Hematopoietic multipotent progenitor cell treated with erythropoietin and hydrocortisone succinate and interleukin-3 and kit ligand, for 6 days (in vitro differentiated cells): ENCODE data around the gene DEFB110.
A peak's percentile ranks its signal among the peaks of the same experiment; 100 is the strongest.

Experiments used
- DNase-seq: peaks from one replicate; pipeline ENCODE4 v3.0.0-alpha.2; 2015

The DEFB110 gene

DNA sequence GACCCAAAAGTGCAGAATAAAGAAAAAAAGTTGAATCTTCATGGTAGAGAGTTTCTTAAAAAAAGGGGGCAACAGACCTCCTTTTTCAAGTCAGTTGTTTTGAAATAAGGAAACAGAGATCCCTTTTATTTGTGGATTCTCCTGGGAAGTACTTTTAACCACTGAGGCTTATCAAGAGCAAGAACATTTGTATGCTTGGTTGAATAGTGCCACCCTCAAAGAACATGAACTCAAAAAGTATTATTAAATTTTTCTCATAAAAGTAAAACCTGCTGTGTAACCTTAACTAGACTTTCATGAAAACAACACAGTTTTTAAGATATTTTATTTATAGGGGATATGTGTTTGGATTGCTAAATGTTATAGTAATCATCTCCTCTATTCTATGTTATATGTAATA is at the start of gene DEFB110:
DEFB110 (minus strand) TSS at position 101 of the 400 bp plus-strand sequence; CDS start at position 42, 59 bp downstream.
- no peak for DNase-seq

DNA sequence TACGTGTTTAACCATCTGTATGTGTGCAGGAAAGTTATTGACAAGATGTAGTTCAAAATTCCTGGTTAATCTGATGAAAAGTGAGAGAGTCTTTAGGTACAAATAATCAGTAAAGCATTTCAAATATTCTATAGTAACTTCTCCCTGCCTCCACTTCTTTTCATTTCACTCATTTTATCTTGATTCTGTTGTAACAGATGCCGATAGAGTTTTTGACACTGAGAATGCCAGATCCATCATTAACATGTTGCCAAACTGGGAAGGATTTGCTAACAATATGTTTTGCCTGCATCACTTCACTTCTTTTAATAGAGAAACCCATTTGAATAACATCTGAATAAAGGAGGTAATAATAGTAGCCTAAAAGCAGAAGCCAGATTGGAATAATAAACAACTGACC is 48.3 kb upstream of the DEFB110 start:
- DNase-seq = no peak

DNA sequence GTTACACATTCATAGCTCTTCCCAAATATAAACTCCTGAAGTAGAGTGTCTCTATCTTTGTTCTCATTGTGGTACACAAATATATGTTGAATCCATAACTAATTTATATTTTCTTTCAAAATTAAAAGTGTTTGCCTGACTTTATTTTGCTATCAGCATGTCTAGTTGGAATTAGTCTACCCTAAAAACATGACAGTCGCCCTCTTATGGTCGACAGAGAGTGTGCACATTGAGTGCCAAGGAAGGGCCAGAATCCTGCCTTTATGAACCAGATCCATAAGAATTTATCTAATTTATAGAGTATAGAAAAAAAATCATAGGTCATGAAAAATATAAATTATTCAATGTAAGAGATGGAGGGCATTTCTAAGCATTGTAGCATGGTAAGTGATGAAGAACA is 40.3 kb upstream of the DEFB110 start:
- peak; percentile 11 for DNase-seq

DNA sequence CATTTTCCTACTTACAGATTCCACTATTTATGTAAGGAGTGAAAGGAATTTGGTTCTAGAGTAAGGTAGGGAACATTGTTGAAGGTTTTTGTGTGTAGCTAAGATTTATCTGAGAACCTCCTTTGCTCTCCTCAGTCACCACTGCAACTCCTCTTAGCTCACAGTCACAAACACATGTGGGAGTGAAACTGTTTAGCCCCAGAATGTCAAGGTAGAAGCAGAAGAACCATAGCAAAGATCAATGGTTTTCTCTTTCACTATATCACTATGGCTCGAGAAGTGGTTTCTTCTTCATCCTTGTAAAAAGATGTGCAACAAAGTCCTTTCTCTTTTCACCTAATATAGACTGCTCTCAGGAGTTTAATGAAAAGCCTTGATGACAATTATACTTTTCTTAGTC is 34.4 kb upstream of the DEFB110 start:
- no peak for DNase-seq

DNA sequence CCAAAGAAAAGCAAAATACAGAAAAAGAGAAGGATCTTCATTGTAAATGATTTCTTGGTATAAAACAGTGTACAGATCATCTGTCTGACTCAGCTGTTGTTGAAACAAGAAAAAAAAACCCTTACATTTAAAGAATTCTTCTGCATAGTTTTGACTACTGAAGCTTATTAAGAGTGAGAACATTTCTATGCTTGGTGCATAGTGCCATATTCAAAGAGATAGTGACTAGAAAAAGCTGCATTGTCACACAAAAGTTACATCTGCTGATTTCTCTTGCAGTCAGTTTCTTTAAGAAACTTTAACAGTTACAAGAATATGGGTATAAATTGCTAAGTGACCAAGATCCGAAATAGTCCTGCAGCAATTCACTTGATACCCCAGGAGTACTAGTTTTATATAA is 28.0 kb upstream of the DEFB110 start, which contains the start of gene DEFB112:
DEFB112 (minus strand) TSS at position 101 of the 400 bp plus-strand sequence; CDS start at position 41, 60 bp downstream.
- no peak for DNase-seq

DNA sequence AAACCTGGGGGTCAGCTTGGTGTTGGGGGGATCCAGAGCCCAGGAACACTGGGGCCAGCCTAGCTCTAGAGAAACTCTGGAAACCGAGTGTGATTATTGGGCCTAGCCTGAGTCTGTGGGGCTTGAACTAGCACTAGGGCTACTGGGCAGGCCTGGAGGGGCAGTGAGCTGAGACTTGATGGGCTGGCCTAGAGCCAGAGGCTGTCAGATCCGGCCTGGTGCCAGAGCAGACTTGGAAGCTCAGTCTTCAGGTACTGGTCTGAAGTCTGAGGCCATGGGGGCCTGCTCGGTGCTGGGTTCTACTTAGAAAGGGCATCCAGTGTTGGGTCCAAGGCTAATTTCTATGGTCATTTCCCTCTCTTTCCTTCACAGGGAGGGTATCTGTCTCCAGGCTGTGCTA is 25.2 kb upstream of the DEFB110 start:
- DNase-seq = no peak

DNA sequence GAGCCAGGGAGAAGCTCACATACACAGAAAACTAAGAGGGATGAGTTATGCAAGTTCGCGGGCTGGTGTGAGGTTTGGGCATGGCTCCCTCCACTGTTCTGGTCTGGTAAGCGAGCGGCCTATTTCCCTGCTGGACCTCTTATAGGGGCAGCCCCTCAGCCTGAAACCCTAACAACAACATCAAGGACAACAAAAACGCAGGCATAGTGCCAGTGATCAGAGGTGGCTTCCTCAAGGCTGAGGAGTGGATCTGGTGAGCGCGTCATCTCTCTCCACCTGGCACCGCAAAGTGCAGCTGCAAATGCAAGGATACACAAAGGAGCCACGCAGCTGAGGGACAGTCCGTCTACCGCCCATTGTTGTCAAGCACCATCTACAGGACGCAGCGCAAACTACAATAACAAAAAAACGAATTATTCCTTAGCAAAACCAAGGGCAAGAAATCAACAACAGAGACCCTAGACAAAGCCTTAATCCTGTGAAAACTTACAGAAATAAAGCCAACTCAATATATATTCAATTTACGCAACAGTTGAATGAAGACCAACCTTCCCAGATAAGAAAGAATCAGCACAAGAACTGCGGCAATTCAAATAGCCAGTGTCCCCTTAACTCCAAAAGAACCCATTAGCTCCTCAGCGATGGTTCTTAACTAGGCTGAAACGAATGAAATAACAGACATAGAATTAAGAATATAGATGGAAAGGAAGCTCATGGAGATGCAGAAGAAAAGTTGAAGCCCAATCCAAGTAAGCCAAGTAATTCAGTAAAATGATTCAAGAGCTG is 9.2 kb upstream of the DEFB110 start:
- peak; percentile 50 for DNase-seq

DNA sequence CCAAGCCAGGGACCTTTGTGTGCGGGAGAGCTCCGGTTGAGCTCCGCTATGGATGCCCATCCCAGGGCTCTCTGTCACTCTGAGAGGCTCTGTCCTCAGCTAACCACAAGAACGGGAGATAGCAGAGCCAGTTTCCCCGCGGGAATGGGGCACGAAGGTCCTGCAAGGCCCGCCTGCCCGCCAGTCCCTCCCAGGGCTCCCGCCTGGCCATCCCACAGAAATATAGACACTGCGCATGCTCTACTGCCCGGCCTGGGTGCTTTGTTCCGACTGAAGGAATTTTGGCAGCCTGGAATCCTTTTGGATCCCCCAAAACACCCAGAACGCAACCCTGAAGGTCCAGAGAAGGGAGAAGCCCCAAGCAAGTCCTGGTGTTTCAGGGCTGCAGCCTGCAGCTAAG is 8.6 kb upstream of the DEFB110 start:
- no peak for DNase-seq

DNA sequence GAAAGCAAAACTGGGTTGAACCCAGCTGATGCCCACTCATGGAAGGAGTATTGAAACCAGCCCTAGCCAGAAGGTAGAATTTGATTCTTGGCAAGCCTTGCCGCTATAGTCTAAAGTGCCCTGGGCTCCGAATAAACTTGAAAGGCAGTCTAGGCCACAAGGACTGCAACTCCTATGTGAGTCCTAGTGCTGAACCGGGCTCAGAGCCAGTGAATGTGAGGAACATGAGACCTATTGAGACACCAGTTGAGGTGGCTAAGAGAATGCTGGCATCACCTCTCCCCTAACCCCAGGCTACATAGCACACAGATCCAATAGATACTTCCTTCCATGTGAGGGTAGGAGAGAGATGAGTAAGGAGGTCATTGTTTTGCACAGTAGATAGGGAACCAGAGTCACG is 3.5 kb upstream of the DEFB110 start:
- DNase-seq = no peak

DNA sequence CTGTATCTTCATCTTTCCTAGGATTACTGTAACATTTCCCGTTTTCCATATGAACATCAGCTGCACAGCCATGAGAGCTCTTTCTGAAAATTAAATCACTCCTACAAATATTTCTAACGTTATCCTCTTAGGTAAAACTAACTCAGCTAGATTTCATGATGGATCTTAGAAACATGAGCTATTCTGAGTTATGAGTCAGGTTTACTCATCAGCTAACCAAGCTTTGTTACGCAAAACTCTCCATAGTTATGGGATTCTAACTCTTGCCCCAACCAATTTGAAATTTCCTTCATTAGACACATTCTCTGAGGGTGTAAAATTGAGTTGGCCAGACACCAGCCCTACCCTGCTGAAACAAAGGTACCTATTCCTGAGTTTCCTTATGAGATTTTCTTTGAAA is 14.0 kb downstream of the DEFB110 start:
- DNase-seq = no peak

DNA sequence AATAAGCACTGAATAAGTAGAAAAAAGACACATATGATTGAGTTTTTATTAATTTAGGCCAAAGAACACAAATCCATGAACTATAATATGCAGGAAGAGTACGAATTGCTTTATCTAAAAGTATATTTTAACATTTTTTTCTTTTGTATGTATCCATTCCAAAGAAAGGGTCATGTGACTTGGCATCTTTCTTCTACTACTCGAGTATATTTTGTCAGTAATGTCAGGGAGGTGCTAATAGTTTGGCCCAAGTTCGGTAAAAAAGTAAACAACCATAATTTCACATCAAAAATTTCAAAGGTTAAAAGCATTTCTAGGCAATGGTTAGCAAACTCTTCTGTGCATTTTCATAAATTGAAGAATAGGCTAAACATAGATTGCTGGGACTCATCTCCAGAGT is 18.7 kb downstream of the DEFB110 start:
- no peak for DNase-seq

DNA sequence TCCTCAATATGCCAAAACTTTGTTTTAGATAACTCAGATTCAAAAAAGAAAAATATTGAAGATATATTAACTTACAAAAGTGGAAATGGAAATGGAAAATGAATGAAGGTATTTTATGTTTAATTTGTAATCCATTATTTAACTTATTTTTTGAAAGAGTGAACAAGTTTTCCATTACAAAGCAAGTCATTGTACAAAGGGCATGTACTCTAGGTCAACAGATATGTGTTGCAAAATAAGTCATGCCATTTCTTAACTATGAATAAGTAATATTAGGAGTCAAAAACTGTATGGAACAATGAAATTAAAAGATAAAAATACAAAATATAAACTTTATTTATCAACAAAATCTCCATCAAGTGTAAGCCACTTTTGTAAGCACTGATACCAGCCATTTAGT is 26.5 kb downstream of the DEFB110 start:
- DNase-seq = no peak

DNA sequence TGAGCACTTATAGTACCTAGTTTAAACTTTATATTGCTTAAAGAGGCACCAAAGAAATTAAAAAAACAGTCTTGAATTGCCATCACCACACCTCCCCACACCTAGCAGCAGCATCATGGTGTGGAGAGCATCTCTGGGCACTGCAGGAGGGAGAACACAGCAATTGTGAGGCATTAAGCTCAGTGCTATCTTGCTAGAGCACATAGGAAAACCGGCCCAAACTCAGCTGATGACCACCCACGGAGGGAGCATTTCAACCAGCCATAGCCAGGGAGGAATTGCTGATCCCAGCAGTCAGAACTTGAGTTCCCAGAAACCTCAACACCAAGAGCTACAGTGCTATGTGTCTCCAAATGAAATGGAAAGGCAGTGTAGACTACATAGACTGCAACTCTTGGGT is 32.9 kb downstream of the DEFB110 start:
- no peak for DNase-seq

DNA sequence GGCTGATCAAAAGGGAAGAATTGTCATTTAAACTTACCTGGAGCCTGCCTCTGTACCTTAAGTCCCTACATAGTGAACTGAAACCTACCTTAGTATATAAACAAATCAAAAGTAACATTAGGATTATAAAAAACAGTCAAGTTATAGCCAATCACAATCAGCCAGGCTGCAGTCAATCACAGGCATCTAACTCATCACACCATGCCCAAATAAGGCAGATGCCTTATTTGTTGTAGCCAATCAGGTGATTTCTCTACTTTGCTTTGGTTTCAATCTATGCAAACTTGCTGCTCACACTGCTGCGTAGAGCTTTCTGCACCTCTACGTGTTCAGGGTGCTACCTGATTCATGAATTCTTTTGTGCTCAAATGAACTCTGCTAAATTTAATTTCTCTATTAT is 34.0 kb downstream of the DEFB110 start:
- DNase-seq = no peak

DNA sequence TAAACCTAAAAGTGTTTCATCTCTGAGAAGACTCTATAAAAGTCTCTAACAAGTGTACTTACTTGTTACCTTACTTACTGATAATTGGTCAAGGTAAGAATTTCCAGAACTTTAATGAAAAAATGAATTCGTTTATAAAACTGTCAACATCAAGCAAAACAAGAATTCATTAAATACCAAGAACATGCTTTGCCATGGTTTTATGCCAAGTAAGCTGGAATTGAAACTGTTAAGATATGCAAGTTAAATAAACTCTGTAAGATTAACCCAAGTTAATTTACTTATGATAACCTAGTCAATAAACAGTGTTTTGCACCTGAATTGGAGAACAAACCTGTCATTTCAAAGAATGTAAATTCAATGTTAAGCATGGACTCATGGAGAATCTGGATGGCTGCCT is 35.2 kb downstream of the DEFB110 start:
- no peak for DNase-seq

DNA sequence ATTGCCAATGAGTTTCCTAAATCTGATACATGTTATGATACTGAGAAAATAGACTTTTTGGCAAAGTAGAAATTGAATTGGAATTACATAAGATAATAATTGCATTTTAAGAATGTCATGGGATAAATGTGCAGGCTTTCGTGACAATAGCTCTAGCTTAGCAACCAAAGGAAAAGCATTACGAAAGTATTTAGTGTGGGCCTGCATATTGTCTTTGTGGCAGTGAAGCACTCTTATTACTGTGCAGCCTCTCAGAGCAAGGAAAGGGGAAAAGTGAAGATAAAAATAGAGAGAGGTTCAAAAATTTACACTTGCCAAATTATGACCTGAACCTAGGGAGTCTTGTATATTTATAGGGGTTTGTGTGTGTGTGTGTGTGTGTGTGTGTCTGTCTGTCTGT is 39.7 kb downstream of the DEFB110 start:
- no peak for DNase-seq

DNA sequence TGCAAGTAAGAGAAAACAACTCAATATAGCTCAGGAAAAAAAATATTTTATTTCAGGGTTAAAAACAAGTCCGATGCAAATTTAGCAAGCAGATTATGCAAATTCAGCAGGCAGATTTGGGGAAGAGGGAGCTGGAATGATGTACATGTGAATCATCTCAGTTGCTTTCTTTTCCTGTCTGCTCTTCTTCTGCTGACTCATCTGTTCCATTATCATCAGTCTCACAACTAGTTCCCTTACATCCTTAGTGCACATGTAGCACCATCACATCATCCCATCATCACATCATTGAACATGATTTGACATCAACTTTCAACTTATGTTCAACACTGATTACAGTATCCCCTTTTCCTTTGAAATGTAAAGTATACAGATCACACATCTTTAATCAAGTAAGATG is 40.9 kb downstream of the DEFB110 start:
- no peak for DNase-seq

DNA sequence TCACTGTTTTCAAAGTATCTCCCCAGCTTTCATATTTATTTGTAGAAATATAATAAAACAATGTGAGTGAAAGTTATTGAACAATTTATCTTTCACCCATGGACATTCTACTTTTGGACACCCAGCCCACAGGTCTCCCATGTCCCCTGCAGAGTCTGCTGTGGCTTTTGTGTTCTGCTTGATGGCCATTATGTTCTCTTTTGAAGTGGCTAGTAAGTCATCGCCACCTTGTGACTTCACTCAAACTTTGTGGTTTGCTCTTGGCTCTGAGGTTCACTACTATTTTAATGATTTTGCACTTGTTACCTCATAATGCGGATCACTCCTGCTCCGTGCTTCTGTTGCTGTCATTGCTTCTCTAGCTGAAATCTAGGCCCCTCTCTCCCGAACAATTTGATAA is 42.2 kb downstream of the DEFB110 start:
- no peak for DNase-seq

DNA sequence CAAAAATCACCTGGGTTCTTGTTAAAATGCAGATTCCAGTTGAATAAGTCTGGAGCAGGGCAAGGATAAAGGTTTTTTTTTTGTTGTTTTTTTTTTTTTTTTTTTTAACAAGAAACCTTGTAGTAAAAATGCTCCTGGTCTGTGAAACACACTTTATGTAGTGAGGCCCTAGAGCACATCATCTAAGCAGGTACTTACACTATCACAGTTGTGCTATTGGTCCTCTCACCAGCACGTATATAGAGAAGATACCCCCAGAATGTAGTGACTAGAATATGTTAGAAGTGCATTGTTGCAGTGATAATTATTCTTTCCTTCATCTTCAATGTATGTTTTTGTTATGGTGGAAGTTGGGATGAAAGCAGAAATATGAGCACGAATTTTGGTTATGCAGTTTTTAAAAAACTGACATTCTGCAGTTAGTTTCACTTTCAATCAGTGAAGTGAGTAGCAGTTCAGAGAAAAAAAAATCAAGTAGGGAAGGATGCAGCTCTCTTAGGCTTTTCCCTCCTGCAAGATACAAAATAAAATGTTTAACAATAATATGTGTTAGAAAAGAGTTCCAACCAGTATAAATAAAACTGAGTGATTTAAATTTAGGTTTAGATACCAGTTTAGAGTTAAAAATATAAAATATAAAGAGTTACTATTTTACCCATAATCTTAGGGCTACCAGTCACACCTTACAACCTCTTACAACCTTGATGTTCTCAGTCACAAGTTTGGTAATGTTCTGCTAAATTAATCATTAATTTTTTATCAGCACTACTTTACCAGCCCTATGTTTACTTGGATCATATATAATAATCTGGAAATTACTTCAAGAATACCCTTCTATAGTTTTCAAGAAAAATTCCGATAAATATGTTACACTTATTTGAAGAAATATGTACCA is 43.2 kb downstream of the DEFB110 start:
- DNase-seq = no peak

DNA sequence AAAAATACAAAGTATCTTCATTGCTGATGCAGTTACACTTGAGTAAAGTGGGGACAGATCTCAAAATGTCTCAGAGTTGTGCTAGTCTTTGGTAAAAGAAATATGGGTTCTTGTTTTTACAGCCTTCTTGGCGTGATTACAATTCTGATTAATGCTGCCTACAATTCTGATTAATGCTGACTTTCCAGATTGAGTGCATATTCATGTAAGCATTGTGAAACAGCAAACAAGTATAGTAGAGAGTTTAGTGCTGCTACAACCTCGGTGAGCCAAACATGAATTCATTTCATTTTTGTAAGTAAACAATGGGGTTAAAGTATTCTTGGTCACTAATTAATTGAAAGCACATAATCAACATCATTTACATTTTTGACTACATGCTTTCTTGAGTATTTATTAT is 52.2 kb downstream of the DEFB110 start, which contains the start of gene DEFB113:
DEFB113 (minus strand) TSS at position 21 of the 400 bp plus-strand sequence; CDS start at position 21, 0 bp downstream.
- no peak for DNase-seq
